ENCODE data around the gene RBBP8NL. TPM values are rescaled to one million over a fixed set of nuclear protein-coding genes. Genes with fewer than 3 reads are reported as not detected.

RBBP8NL gene
- total and polyA plus RNA-seq, 2 donors (not counting 1 experiment from before 2014, with no cell fraction given) = not detected

GRCh38 chr20:62400021-62400420 is 27.3 kb downstream of the RBBP8NL start:
- no peaks in the 10 kb centered on the region for H3K9me3 ChIP-seq (ENCODE audit: control insufficient read depth, insufficient read depth, low read depth, low read length)
- H3K4me1 ChIP-seq (ENCODE audit: control insufficient read depth, extremely low read depth, insufficient read depth, low read length) = no peaks in the 10 kb centered on the region
- H3K27me3 ChIP-seq (ENCODE audit: control insufficient read depth, insufficient read depth, low read length) = no peaks in the 10 kb centered on the region
- H3K36me3 ChIP-seq (ENCODE audit: control insufficient read depth, insufficient read depth, low read length) = no peaks in the 10 kb centered on the region
- no peaks in the 10 kb centered on the region for H4K20me1 ChIP-seq (ENCODE audit: control insufficient read depth, extremely low read depth, insufficient read depth, low read length)
- H3K4me3 ChIP-seq (replicated peaks in 1 of 4; ENCODE audit: control extremely low read depth in 1 of 4, insufficient read depth in 1 of 4, low read depth in 3 of 4, low read length in 4 of 4) = no peak overlapping the region
- TF ChIP-seq EZH2 (IDR thresholded peaks at IDR 0.05; ENCODE audit: low read length, missing control alignments) (no peak), CTCF (conservative IDR thresholded peaks at IDR 0.05 in 1 of 2, IDR thresholded peaks at IDR 0.05 in 1 of 2; ENCODE audit: low read depth in 1 of 2, low read length in 2 of 2) (no peak)
- H3K79me2 ChIP-seq (ENCODE audit: control insufficient read depth, insufficient read depth, low read length) = no peaks in the 10 kb centered on the region
- H3K27ac ChIP-seq (ENCODE audit: insufficient read depth, low read length) = no peak overlapping the region
- H3K9ac ChIP-seq (ENCODE audit: insufficient read depth, low read length) = no peak overlapping the region
- no peak overlapping the region for H3K4me2 ChIP-seq (ENCODE audit: extremely low read depth, insufficient read depth, low read length)
- H2AFZ ChIP-seq (ENCODE audit: low read length) = no peak overlapping the region
- no peak for DNase-seq (ENCODE audit: low read depth in 2 of 2)

- H3K4me1 ChIP-seq (ENCODE audit: control insufficient read depth, extremely low read depth, insufficient read depth, low read length) = no peaks in the 10 kb centered on the region
- DNase-seq (ENCODE audit: low read depth in 2 of 2) = no peak
- H3K4me2 ChIP-seq (ENCODE audit: extremely low read depth, insufficient read depth, low read length) = no peak overlapping the region
- no peaks in the 10 kb centered on the region for H3K27me3 ChIP-seq (ENCODE audit: control insufficient read depth, insufficient read depth, low read length)
- H3K27ac ChIP-seq (ENCODE audit: insufficient read depth, low read length) = no peak overlapping the region
- no peak overlapping the region for H2AFZ ChIP-seq (ENCODE audit: low read length)
- TF ChIP-seq CTCF (conservative IDR thresholded peaks at IDR 0.05 in 1 of 2, IDR thresholded peaks at IDR 0.05 in 1 of 2; ENCODE audit: low read depth in 1 of 2, low read length in 2 of 2) (no peak), EZH2 (IDR thresholded peaks at IDR 0.05; ENCODE audit: low read length, missing control alignments) (no peak)
- no peak overlapping the region for H3K4me3 ChIP-seq (replicated peaks in 1 of 4; ENCODE audit: control extremely low read depth in 1 of 4, insufficient read depth in 1 of 4, low read depth in 3 of 4, low read length in 4 of 4)
- H3K9me3 ChIP-seq (ENCODE audit: control insufficient read depth, insufficient read depth, low read depth, low read length) = no peaks in the 10 kb centered on the region
- no peak overlapping the region for H3K9ac ChIP-seq (ENCODE audit: insufficient read depth, low read length)
- H3K36me3 ChIP-seq (ENCODE audit: control insufficient read depth, insufficient read depth, low read length) = peaks cover under 1% of the 10 kb centered on the region
- no peaks in the 10 kb centered on the region for H3K79me2 ChIP-seq (ENCODE audit: control insufficient read depth, insufficient read depth, low read length)
- no peaks in the 10 kb centered on the region for H4K20me1 ChIP-seq (ENCODE audit: control insufficient read depth, extremely low read depth, insufficient read depth, low read length)
Observed at GRCh38 chr20:62398120-62398821, 29.1 kb downstream of the RBBP8NL start.

GRCh38 chr20:62396367-62397239 is 30.7 kb downstream of the RBBP8NL start:
- Histone ChIP-seq H4K20me1 (ENCODE audit: control insufficient read depth, extremely low read depth, insufficient read depth, low read length) (no peaks in the 10 kb centered on the region), H3K9me3 (ENCODE audit: control insufficient read depth, insufficient read depth, low read depth, low read length) (no peaks in the 10 kb centered on the region), H3K4me3 (replicated peaks in 1 of 4; ENCODE audit: control extremely low read depth in 1 of 4, insufficient read depth in 1 of 4, low read depth in 3 of 4, low read length in 4 of 4) (no peak overlapping the region), H3K9ac (ENCODE audit: insufficient read depth, low read length) (no peak overlapping the region), H3K27me3 (ENCODE audit: control insufficient read depth, insufficient read depth, low read length) (no peaks in the 10 kb centered on the region), H3K27ac (ENCODE audit: insufficient read depth, low read length) (no peak overlapping the region), H2AFZ (ENCODE audit: low read length) (no peak overlapping the region), H3K79me2 (ENCODE audit: control insufficient read depth, insufficient read depth, low read length) (no peaks in the 10 kb centered on the region), H3K4me2 (ENCODE audit: extremely low read depth, insufficient read depth, low read length) (no peak overlapping the region), H3K4me1 (ENCODE audit: control insufficient read depth, extremely low read depth, insufficient read depth, low read length) (no peaks in the 10 kb centered on the region), H3K36me3 (ENCODE audit: control insufficient read depth, insufficient read depth, low read length) (peaks cover 3% of the 10 kb centered on the region)
- no peak for DNase-seq (ENCODE audit: low read depth in 2 of 2)
- TF ChIP-seq CTCF (conservative IDR thresholded peaks at IDR 0.05 in 1 of 2, IDR thresholded peaks at IDR 0.05 in 1 of 2; ENCODE audit: low read depth in 1 of 2, low read length in 2 of 2) (no peak), EZH2 (IDR thresholded peaks at IDR 0.05; ENCODE audit: low read length, missing control alignments) (no peak)

All from fibroblast of lung (primary cell).